Vagina (tissue), 2 donors: ENCODE measurements around the gene PNMT. TPM values are rescaled to one million over a fixed set of nuclear protein-coding genes. Genes with fewer than 3 reads are reported as not detected.

ENCODE experiments used
- DNase-seq, 2 donors: peaks; one replicate each; pipeline ENCODE4 v3.0.0-alpha.2; 2017; ENCODE audit errors: extremely low spot score in 2 of 2
- H3K27ac ChIP-seq: fragments of 200-600 bp; sonication (generic); one replicate; pipeline ENCODE4 v1.5.1; 2019
- H3K27me3 ChIP-seq: fragments of 200-600 bp; sonication (generic); one replicate; pipeline ENCODE4 v1.5.1; 2019
- H3K36me3 ChIP-seq, 2 donors: fragments of 200-600 bp; sonication (generic); one replicate each; pipeline ENCODE4 v1.5.1; 2017 to 2019
- H3K4me1 ChIP-seq: fragments of 200-600 bp; sonication (generic); one replicate; pipeline ENCODE4 v1.5.1; 2019
- H3K4me3 ChIP-seq, 2 donors: fragments of 200-600 bp; sonication (generic); 1 replicate in 1 of 2; 2 replicates in 1 of 2; pipeline ENCODE4 v1.5.1; 2016 to 2019
- H3K9me3 ChIP-seq: fragments of 200-600 bp; sonication (generic); one replicate; pipeline ENCODE4 v1.5.1; 2019
- POLR2A ChIP-seq, 2 donors: fragments of 450-650 bp; IDR thresholded peaks; one replicate each; pipeline ENCODE4 v1.6.1; 2017; ENCODE audit warnings: antibody characterized with exemption in 2 of 2, mild to moderate bottlenecking in 2 of 2, moderate library complexity in 2 of 2
- POLR2AphosphoS5 ChIP-seq, 2 donors: sonication (generic); formaldehyde crosslinking; IDR thresholded peaks; one replicate each; pipeline ENCODE4 v1.9.0; 2017; ENCODE audit warnings: antibody characterized with exemption in 2 of 2, mild to moderate bottlenecking in 2 of 2, low read depth in 1 of 2; ENCODE audit not compliant: insufficient read depth in 1 of 2
- intact Hi-C: fragments of 100-400 bp; cut with DNase I; formaldehyde crosslinking; loops from one replicate; pipeline ENCODE4 v1.15.1; 2023
- total RNA-seq: library from RNA; depleted of rRNA; stranded (reverse); fragments of >200 nt; gene quantifications from one replicate; pipeline ENCODE4 v1.2.3, GENCODE V29; 2016
- TF ChIP-seq, protein P1 (sequence below), 3 experiments: fragments of 450-650 bp in 2 of 3; fragments of 200-600 bp in 1 of 3; sonication (generic) in 1 of 3; IDR thresholded peaks; one replicate each; pipeline ENCODE4 v1.5.1; 2017 to 2019; ENCODE audit warnings: antibody characterized with exemption in 3 of 3, mild to moderate bottlenecking in 2 of 3, moderate library complexity in 2 of 3

PNMT gene
- total RNA-seq, 1 donor from 2014 or later = 5.6 TPM

DNA sequence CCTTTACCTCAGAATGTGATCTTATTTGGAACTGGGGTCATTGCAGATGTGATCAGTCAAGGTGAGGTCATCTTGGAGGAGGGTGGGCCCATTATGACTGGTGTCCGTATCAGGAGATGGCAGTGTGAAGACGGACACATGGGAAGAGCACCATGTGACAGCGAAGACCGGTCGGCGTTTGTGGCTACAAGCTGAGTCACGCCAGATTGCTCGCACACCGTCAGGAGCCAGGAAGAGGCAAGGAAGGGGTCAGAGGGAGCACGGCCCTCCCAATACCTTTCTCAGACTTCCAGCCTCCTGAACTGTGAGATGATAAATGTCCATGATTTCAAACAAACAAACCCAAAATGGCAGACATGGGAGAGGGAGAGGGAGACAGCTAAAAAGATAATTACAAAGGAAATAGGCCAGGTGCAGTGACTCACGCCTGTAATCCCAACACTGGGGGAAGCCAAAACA, 18.1 kb upstream of the PNMT start:
- Histone ChIP-seq H3K4me1 (peaks cover 25% of the 10 kb centered on the region), H3K27ac (no peak overlapping the region), H3K27me3 (no peaks in the 10 kb centered on the region), H3K36me3 (no peaks in the 10 kb centered on the region), H3K9me3 (no peaks in the 10 kb centered on the region), H3K4me3 (no peak overlapping the region)
- intact Hi-C loops = no loop called here
- TF ChIP-seq, protein P1, sequence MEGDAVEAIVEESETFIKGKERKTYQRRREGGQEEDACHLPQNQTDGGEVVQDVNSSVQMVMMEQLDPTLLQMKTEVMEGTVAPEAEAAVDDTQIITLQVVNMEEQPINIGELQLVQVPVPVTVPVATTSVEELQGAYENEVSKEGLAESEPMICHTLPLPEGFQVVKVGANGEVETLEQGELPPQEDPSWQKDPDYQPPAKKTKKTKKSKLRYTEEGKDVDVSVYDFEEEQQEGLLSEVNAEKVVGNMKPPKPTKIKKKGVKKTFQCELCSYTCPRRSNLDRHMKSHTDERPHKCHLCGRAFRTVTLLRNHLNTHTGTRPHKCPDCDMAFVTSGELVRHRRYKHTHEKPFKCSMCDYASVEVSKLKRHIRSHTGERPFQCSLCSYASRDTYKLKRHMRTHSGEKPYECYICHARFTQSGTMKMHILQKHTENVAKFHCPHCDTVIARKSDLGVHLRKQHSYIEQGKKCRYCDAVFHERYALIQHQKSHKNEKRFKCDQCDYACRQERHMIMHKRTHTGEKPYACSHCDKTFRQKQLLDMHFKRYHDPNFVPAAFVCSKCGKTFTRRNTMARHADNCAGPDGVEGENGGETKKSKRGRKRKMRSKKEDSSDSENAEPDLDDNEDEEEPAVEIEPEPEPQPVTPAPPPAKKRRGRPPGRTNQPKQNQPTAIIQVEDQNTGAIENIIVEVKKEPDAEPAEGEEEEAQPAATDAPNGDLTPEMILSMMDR (IDR thresholded peaks at IDR 0.05) = no peak
- TF ChIP-seq POLR2A (IDR thresholded peaks at IDR 0.05) (no peak), POLR2AphosphoS5 (IDR thresholded peaks at IDR 0.05; ENCODE audit: insufficient read depth in 1 of 2, low read depth in 1 of 2) (no peak)
- DNase-seq = no peak

DNA sequence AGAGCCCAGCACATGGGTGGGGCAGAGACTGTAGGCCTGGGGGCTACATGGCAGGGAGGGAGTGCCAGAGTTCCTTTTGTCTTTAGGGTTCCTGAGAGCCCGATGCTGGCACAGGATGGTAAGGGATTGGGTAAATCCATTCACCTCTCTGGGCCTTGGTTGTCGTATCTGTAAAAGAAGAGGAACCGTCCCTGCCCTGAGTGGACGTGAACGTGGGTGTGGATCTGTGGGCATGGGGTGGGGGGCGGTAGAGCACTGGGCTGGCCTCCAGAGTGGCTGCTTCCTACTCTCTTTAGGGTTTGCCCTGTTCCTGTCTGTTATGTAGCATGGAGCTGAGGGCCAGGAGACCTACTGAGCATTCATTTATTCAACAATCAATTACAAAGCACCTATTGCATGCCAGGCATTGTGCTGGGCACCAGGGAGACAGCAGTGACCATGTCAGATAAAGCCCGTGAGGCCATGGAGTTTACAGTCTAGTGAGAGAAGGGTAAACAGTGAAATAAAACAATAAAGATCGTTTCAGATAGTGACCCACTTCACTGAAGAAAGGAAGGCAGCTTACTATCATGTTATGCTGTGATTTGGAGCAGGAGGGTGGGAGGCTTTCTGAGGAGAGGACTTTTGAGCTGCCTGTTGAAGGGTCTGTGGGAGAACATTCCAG, 16.2 kb upstream of the PNMT start:
- Histone ChIP-seq H3K4me3 (no peak overlapping the region), H3K27ac (no peak overlapping the region), H3K27me3 (no peaks in the 10 kb centered on the region), H3K4me1 (peaks cover 25% of the 10 kb centered on the region), H3K36me3 (peaks cover 0 to 11% of the 10 kb centered on the region in 2 donors), H3K9me3 (no peaks in the 10 kb centered on the region)
- intact Hi-C loops = no loop called here
- TF ChIP-seq POLR2A (IDR thresholded peaks at IDR 0.05) (no peak), POLR2AphosphoS5 (IDR thresholded peaks at IDR 0.05; ENCODE audit: insufficient read depth in 1 of 2, low read depth in 1 of 2) (no peak)
- TF ChIP-seq, protein P1 (IDR thresholded peaks at IDR 0.05) = no peak
- DNase-seq = no peak

DNA sequence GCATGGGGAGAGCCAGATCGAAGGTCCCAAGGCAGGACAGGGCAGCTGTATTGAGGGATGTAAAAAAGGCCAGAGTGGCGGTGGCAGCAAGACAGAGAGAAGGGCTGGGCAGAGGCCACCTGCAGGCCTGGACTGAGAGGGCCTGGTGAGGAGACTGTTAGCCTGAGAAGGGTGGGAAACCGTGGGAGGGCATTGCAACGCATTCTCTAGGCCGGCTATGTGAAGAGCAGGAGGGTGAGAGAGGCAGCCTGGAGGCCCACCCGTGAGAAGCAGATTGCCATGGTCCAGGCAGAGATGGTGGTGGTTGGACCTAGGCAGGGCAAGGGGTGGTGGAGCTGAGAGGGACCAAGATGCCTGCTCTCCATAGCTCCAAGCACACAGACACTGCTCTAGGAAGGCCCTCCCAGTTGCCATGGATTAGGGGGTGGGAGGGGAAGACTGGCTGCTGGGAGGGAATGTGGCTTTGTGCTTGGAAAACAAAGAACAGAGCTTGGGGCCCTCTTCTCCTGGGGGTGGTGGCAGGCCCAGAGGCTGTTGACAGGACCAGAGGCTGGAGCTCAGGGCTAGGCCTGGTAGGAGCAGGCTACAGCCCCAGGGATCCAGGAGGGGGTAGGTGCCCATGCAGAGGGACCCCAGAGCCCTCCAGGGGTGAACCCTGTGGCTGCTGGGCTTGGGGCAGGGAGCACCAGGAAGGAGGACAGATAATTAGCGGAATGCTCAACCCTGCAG, 15.5 kb upstream of the PNMT start:
- peaks cover 0 to 12% of the 10 kb centered on the region in 2 donors for H3K36me3 ChIP-seq

DNA sequence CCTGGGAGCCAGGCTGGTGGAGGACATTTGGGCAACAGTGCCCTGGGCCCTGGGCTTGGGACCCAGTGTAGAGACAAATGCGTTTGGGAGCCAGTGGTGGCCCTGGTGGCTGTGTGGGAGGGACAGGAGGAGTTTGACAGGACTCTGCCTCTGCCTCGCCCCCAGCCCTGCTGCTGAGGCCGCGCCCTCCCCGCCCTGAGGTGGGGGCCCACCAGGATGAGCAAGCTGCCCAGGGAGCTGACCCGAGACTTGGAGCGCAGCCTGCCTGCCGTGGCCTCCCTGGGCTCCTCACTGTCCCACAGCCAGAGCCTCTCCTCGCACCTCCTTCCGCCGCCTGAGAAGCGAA, 15.0 kb upstream of the PNMT start:
- peaks cover 25% of the 10 kb centered on the region for H3K4me1 ChIP-seq
- DNase-seq = no peak
- intact Hi-C loops = no loop called here
- no peak overlapping the region for H3K27ac ChIP-seq
- no peaks in the 10 kb centered on the region for H3K9me3 ChIP-seq
- H3K4me3 ChIP-seq = no peak overlapping the region
- H3K27me3 ChIP-seq = no peaks in the 10 kb centered on the region
- H3K36me3 ChIP-seq = peaks cover 0 to 14% of the 10 kb centered on the region in 2 donors
- TF ChIP-seq POLR2A (IDR thresholded peaks at IDR 0.05) (no peak), POLR2AphosphoS5 (IDR thresholded peaks at IDR 0.05; ENCODE audit: insufficient read depth in 1 of 2, low read depth in 1 of 2) (no peak)
- TF ChIP-seq, protein P1 (IDR thresholded peaks at IDR 0.05) = no peak

More for the DNA sequence above, 15.5 kb upstream of the PNMT start:
- TF ChIP-seq, protein P1 (IDR thresholded peaks at IDR 0.05) = no peak
- TF ChIP-seq POLR2AphosphoS5 (IDR thresholded peaks at IDR 0.05; ENCODE audit: insufficient read depth in 1 of 2, low read depth in 1 of 2) (no peak), POLR2A (IDR thresholded peaks at IDR 0.05) (no peak)
- intact Hi-C loops = no loop called here
- no peak overlapping the region for H3K27ac ChIP-seq
- H3K4me3 ChIP-seq = no peak overlapping the region
- DNase-seq = no peak
- H3K27me3 ChIP-seq = no peaks in the 10 kb centered on the region
- H3K9me3 ChIP-seq = no peaks in the 10 kb centered on the region
- peaks cover 25% of the 10 kb centered on the region for H3K4me1 ChIP-seq
